NCI-H187 (cell line): ENCODE results near the gene RBMS2.
"Not testable (repeated sequence)": the region's sequence is repeated elsewhere in the genome, so short reads cannot be mapped to it uniquely, and the experiment has no call there.

Experiments
- DNase-seq, 2 experiments: peaks; one replicate each; lab custom pipeline; 2025; lab: John Stamatoyannopoulos, UW

RBMS2 gene, protein sequence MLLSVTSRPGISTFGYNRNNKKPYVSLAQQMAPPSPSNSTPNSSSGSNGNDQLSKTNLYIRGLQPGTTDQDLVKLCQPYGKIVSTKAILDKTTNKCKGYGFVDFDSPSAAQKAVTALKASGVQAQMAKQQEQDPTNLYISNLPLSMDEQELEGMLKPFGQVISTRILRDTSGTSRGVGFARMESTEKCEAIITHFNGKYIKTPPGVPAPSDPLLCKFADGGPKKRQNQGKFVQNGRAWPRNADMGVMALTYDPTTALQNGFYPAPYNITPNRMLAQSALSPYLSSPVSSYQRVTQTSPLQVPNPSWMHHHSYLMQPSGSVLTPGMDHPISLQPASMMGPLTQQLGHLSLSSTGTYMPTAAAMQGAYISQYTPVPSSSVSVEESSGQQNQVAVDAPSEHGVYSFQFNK

DNA sequence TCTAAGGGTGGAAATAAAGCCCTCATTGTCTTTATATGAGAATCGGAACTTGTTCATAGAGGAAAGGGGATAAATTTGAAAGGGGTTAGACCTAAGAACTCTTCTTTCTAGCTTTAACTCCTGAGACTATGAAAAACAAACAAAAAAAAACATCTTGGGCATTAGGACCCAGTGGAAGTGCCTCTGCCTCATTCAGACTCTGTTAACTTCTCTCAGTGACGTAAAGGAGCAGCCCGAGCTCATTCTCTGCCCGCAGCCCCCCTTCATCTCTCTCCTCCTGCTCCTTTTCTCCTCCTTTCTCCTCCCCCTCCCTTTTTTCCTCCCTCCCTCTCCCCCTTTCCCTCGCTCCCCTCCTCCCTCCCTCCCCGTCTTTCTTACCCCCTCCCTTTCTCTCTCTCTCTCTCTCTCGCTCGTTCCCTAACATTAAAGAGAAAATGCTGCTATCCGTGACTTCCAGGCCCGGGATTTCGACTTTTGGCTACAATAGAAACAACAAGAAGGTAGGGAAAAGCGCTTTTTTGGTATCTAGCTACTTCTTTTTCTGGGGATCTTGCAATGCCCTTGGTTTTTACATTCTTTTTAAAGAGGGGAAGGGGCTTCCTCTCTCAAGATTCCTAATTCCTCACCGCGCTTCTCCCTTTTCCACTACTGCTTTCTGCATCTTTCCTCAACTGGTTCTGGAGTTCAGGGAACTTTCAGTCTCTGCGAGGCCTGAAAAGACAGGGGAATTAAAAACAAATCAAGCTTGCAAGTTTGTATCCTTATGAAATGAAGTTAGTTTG is at the start of gene RBMS2:
TSS of gene RBMS2 (plus strand) at position 231 of the 782 bp plus-strand sequence. CDS start at position 435, 204 bp downstream.
- DNase-seq: peak; percentile 24 to 35

DNA sequence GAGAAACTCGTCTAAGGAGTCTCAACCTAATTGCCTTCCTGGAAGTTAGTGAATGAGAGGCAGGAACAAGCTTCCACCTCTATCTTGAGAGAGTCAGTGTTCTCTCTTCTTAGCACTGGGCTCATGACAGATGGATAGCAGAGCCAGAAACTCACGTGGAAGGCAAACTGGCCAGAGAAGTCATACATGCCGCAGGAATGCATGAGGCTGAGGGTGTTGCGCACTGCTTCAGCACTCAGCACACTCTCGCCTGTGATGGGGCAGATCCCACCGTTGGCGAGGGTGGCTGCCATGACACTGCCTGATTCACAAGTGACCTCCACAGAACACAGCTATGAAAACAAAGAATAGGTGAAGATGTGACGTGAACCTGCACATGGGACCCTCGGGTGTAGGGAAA is 47.2 kb upstream of the RBMS2 start:
- no peak for DNase-seq

DNA sequence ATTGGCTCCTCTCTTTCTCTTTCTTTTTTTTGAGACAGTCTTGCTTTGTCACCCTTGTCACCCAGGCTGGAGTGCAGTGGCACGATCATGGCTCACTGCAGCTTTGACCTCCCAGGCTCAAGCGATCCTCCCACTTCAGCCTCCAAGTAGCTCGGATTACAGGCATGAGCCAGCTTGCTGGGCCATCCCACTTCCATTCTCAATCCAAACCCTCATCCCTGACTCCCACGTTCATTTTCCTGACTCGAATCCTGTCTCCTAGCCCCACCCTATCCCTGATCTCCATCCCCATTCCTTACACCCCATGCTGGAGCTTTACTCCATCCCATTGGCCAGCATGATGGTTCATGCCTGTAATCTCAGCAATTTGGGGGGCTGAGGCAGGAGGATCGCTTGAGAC is 45.5 kb upstream of the RBMS2 start:
- no peak for DNase-seq

DNA sequence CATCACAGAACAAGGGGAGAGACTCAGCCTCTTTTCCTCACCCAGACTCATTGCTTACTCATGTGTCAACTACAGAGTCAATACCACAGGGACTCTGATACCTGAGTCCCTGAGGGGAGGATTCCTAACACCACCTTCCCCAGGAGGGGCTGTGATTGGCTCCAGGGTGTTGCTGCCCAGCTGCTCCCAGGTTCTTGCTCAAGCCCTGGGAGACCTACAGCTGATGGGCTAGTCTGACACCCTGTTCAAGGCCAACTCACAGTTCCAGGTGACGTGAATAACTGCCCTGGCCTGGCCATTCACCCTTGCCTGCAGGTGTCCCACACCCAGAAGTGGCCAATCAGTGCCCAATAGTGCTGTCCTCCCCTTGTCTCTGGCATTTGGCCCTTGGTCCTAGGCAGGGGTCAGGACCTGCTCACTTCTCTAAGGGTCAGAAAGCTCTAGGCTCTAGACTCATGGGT is 44.6 kb upstream of the RBMS2 start:
- DNase-seq: no peak

DNA sequence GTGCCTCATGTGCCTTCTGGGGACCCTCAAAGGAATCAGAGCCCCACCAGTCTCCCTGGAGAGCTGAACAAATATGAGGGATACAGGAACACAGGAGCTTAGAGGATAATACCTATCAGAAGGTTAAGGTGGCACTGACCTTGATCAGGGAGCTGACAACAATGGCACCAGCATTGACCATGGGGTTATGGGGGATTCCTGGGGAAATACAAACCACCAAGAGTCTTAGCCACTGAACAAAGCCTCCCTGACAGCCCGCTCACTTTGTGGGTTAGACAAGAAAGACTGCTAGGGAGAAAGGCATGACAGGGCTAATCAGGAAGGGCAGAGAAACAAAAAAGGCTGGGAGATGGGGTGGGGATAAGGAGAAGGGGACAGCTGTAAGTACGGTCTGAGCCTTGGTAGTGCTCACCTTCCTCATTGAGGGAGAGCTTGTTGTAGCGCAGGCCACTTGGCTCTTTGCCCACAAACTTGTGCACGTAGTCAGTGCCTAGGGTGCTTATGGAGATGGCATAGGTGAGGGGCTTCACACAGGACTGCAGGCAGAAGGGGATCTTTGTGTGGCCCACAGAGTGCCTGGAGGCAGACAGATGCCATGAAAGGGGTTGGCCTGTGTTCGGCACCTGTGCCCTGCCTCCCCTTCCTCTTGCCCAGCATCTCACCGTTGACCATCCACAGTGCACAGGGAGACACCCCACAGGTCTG is 43.9 kb upstream of the RBMS2 start:
- no peak for DNase-seq

DNA sequence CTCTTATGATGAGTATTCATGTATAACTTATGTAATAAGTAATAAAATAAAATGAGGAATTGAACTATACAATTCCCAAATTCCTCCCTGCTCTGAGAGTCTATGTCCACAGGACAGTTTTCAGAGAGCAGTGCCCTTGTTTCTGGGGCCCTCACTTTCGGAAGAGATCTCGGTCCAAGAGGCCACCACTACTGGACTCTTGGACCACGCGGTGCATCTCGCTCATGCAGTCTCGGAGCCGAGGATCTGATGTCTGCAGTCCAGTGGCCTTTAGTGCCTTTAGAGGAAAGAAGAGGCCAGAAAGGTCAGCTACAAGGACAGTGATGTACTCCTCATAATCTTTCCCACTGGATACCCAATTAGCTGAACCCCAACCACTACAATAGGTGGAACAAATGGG is 42.0 kb upstream of the RBMS2 start:
- no peak for DNase-seq

DNA sequence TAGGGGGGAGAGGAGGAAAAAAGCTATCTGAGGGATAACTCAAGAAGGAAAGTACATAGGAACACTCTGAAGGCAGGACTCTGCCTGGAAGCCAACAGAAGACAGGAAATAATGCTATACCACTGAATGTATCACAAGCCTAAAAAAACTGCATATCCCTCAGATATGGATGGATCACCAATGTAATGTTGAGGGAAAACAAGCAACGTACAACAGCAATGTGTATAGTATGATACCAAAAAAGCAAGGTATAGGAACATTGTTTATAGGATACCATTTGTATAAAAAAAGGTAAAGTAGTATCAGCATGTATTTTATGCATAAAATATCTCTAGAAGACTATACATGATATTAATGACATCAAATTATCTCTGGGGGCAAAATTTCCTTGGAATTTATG is 37.1 kb upstream of the RBMS2 start:
- no peak for DNase-seq

DNA sequence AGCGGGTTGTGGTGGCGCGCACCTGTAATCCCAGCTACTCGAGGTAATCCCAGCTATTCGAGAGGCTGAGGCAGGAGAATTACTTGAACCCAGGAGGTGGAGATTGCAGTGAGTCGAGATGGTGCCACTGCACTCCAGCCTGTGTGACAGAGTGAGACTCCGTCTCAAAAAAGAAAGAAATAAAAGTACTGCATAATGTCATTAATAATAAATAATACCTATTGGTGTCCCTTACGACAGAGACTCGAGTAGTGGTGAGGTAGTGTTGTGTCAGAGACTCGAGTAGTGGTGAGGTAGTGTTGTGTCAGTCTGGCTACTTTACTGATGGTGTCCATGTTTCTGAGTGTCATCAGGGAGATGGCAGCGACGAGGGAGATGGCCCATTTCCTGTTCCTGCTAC is 34.9 kb upstream of the RBMS2 start:
- DNase-seq: no peak

DNA sequence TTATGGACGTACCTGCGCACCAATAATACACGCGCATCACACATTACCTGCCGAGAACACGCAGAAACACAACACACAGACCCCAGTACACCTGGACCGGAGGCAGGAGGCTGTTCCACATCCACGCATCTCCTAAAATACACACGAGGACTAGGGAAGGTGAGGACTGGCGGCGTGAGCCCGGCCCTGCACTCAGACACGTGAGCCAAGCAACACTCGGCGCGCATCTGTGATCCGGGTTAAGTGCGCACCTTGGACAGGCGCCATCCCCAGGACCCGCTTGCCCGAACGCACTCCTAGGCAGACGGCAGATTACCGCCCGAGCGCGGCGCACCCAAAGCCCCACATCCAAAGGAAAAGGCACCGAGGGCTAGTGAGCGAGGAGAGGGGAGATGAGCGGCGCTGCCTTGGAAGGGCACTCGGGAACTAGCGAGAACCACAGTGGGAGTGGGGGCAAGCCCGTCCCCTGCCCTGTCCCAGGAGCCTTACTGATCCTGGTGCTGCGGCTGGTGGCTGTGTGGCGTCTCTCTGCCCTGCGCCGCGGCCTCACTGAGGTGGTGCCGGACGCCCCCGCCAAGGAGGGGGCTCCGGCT is 34.1 kb upstream of the RBMS2 start:
- DNase-seq: peak; percentile 60 to 84

DNA sequence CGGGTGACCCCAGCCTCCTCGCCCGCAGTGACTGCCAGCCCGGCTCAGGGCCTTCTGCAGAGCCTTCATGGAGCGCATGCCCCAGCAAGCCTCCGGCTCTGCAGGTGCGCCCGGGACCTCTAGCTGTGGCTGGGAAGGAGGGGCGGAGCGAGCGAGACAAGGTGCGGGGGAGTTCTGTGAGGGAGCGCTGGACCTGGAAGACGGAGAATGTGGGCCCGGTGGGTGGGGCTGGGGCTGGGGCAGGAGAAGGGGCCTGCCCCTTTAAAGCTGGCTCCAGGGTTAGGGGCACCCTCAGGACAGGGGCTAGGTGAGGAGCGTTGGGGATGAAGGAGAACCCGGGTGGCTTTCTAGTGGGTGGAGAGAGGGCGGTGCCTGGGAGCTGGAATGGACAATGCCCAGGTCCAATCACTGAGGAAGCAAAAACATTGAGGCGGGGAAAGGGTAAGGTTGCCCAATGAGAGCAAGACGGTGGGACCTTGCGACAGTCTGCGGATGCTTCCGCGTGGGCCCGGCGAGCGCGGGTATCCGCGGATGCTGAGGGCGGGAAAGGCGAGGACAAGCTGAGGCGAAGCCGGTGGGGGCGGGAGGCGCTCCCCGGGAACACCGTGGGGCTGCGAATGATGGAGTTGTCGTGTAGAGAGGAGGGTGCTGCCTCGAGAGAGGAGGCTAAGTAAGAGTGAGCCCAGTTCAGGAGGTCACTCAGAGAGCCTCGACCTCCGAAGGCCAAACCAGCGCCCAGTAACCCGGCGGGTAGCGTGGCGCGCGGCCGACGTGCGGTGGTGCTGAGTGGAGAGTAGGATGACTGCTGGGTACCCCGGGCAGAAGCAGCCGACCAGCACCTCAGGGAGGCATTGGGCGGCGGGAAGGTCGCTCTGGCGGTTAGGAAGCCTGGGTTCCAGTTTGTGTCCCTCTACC is 33.3 kb upstream of the RBMS2 start, which contains the start of gene GLS2:
TSS of gene GLS2 (minus strand) at position 121 of the 915 bp plus-strand sequence. CDS start at position 78, 43 bp downstream.
- peak; percentile 91 to 93 for DNase-seq

DNA sequence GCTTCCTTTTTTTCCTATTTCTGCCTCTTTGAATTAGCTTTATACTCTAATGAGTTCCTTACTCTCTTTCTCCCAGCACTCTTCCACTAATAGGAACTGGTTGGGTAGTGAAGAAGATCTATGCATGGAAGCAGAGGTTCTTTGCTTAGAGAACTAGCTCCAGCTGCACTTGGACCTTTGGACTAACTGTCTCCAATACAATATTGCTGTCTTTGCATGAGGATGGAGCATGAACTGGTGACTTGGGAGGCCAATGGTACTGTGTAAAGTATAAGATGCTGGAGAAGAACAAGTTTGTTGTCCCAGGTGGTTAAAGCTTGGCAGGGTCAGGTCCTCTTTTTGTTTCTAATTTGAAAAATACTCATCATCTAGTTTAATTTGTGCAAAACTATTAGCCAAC is 31.3 kb upstream of the RBMS2 start:
- no peak for DNase-seq

DNA sequence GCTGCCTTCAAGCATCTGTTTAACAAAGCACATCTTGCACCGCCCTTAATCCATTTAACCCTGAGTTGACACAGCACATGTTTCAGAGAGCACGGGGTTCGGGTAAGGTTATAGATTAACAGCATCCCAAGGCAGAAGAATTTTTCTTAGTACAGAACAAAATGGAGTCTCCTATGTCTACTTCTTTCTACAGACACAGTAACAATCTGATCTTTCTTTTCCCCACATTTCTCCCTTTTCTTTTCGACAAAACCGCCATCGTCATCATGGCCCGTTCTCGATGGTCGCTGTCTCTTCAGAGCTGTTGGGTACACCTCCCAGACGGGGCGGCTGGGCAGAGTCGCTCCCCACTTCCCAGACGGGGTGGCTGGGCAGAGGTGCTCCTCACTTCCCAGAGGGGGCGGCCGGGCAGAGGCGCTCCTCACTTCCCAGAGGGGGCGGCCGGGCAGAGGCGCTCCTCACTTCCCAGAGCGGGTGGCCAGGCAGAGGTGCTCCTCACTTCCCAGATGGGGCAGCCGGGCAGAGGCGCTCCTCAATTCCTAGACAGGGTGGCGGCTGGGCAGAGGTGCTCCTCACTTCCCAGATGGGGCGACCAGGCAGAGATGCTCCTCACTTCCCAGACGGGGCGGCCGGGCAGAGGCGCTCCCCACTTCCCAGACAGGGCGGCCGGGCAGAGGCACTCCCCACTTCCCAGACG is 28.1 kb upstream of the RBMS2 start:
- not testable (repeated sequence) for DNase-seq

DNA sequence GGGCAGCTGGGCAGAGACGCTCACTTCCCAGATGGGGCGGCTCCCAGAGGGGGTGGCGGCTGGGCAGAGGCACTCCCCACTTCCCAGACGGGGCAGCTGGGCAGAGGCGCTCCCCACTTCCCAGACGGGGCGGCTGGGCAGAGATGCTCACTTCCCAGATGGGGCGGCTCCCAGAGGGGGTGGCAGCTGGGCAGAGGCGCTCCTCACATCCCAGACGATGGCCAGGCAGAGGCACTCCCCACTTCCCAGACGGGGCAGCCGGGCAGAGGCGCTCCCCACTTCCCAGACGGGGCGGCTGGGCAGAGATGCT is 27.6 kb upstream of the RBMS2 start:
- DNase-seq: not testable (repeated sequence)

DNA sequence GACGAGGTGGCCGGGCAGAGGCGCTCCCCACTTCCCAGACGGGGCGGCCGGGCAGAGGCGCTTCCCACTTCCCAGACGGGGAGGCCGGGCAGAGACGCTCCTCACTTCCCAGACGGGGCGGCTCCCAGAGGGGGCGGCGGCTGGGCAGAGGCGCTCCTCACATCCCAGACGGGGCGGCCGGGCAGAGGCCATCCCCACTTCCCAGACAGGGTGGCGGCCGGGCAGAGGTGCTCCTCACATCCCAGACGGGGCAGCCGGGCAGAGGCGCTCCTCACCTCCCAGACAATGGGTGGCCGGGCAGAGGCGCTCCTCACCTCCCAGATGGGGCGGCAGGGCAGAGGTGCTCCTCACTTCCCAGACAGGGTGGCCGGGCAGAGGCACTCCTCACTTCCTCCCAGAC is 27.1 kb upstream of the RBMS2 start:
- not testable (repeated sequence) for DNase-seq

DNA sequence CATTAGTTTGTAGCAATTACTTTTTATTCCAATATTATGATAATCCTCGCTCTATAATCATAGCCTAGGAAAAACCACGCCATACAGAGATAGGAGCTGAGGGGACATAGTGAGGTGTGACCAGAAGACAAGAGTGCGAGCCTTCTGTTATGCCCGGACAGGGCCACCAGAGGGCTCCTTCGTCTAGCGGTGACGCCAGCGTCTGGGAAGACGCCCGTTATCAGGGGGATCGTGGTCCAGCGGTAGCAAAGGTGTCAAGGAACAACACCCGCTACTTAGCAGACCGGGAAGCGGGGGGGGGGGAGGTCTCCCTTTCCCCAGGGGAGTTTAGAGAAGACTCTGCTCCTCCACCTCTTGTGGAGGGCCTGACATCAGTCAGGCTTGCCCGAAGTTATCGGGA is 24.9 kb upstream of the RBMS2 start:
- not testable (repeated sequence) for DNase-seq

DNA sequence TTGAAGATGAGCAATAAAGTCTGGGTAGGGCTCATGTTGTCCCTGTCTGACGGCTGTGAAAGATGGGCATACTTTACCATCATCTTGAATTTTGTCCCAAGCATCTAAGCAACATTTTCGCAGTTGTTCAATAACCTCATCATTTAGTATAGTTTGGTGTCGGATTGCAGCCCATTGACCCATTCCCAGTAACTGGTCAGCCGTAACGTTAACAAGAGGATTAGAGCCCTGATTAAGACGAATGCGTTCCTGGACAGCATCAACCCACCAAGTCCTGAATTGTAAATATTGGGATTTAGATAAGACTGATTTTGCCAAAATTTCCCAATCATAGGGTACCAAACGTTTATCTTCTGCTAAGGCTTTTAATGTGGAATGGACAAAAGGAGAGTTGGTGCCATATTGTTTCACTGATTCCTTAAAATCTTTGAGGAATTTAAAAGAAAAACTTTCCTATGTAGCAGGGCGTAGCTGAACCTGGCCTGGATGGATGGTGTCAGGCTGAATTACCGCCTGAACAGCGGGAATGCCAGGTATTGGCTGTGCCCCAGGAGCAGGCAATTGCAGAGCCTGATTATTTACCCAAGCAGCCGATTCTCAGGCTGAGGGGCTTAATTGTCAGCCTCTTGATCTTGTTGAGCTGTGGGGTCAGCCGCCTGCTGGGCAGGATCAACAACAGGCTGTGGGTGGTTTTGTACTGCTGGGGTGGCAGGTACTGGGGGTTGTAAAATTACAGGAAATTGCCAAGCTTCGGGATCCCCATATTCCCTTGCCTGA is 23.3 kb upstream of the RBMS2 start:
- DNase-seq: not testable (repeated sequence)

DNA sequence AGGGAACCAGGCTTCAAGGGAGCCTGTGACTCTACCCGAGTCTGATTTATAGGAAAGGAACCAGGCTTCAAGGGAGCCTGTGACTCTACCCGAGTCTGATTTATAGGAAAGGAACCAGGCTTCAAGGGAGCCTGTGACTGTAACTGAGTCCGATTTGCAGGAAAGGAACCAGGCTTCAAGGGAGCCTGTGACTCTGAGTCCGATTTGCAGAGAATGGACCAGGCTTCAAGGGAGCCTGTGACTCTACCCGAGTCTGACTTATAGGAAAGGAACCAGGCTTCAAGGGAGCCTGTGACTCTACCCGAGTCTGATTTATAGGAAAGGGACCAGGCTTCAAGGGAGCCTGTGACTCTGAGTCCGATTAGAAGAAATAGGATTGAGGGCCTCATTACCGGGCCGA is 22.2 kb upstream of the RBMS2 start:
- DNase-seq: not testable (repeated sequence)

DNA sequence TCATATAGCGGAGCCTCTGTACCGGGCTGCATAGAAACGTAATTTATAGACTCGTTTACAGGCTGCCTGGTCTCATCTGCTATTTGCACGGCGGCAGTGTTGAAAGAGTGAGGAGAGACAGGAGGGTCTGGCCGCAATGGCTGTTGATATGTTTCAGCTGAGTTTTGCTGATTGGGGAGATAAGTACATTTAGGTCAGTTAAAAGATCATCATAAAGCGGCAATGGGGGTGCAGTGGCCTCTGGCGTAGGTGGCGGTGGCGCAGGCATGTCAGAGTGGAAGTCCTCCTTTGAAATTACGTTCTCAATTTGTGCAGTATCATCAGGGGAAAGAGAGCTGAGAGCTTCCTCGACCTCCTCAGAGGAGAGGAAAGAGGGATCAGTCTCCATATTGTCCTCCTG is 21.7 kb upstream of the RBMS2 start:
- DNase-seq: not testable (repeated sequence)

DNA sequence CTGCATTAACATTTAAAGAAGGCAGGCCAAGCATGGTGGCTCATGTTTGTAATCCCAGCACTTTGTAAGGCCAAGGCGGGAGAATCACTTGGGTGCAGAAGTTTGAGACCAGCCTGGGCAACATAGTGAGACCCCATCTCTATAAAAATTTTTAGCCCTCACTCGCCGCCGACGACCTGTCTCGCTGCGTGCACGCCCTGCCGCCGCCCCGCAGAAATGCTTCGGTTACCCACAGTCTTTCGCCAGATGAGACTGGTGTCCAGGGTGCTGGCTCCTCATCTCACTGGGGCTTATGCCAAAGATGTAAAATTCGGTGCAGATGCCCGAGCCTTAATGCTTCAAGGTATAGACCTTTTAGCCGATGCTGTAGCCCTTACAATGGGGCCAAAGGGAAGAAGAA is 10.8 kb upstream of the RBMS2 start:
- no peak for DNase-seq

DNA sequence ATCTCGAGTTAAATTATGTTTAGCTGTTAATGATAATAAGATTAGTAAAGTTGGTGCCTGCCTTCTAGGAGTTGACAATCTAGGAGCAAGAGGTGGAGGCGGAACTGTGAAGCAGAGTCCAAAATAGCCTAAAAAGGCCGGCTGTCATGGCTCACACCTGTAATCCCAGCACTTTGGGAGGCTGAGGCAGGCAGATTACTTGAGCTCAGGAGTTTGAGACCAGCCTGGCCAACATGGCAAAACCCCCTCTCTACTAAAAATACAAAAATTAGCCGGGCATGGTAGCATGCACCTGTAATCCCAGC is 7.7 kb upstream of the RBMS2 start:
- DNase-seq: not testable (repeated sequence)
